HG03521 (cell line): ENCODE results near the gene C5orf46.
"Not testable (repeated sequence)": the region's sequence is repeated elsewhere in the genome, so short reads cannot be mapped to it uniquely, and the experiment has no call there.

Experiments
- ATAC-seq: cut with Tn5 transposase; IDR thresholded peaks from one replicate; pipeline ENCODE4 v1.9.1; 2021; ENCODE audit warnings: mild to moderate bottlenecking, moderate library complexity; ENCODE audit not compliant: unreplicated experiment

Gene C5orf46

GRCh38 chr5:147906326-147907095, at the start of gene C5orf46:
Gene C5orf46 (minus strand): TSS chr5:147906538. CDS start chr5:147906501, 37 bp downstream.
- no peak for ATAC-seq

GRCh38 chr5:147954971-147955370, 48.6 kb upstream of the C5orf46 start:
- no peak for ATAC-seq

GRCh38 chr5:147949711-147950573, 43.6 kb upstream of the C5orf46 start:
- ATAC-seq, result peak; percentile 58

- not testable (repeated sequence) for ATAC-seq
Observed at GRCh38 chr5:147946658-147947274, 40.4 kb upstream of the C5orf46 start.

- no peak for ATAC-seq
Observed at GRCh38 chr5:147939431-147940114, 33.2 kb upstream of the C5orf46 start.

- ATAC-seq, result no peak
Observed at GRCh38 chr5:147935032-147935431, 28.7 kb upstream of the C5orf46 start.

- peak; percentile 64 for ATAC-seq
Observed at GRCh38 chr5:147930769-147931168, 24.4 kb upstream of the C5orf46 start.

GRCh38 chr5:147927901-147928300, 21.6 kb upstream of the C5orf46 start:
- ATAC-seq, result no peak

GRCh38 chr5:147925020-147925419, 18.7 kb upstream of the C5orf46 start:
- no peak for ATAC-seq

- no peak for ATAC-seq
Observed at GRCh38 chr5:147921136-147921535, 14.8 kb upstream of the C5orf46 start.

- no peak for ATAC-seq
Observed at GRCh38 chr5:147920420-147921030, 14.2 kb upstream of the C5orf46 start.

GRCh38 chr5:147918899-147919298, 12.6 kb upstream of the C5orf46 start:
- ATAC-seq, result no peak

GRCh38 chr5:147918101-147918685, 11.9 kb upstream of the C5orf46 start:
- ATAC-seq, result no peak

- ATAC-seq, result no peak
Observed at GRCh38 chr5:147913786-147914185, 7.4 kb upstream of the C5orf46 start.

- ATAC-seq, result no peak
Observed at GRCh38 chr5:147912011-147912410, 5.7 kb upstream of the C5orf46 start.

GRCh38 chr5:147911427-147911826, 5.1 kb upstream of the C5orf46 start:
- no peak for ATAC-seq

- ATAC-seq, result no peak
Observed at GRCh38 chr5:147904110-147904509, 2.2 kb downstream of the C5orf46 start.

- ATAC-seq, result no peak
Observed at GRCh38 chr5:147902609-147903115, 3.7 kb downstream of the C5orf46 start.

- no peak for ATAC-seq
Observed at GRCh38 chr5:147901599-147902039, 4.7 kb downstream of the C5orf46 start.

GRCh38 chr5:147898875-147899401, 7.4 kb downstream of the C5orf46 start:
- no peak for ATAC-seq
